HL-60 (cell line): ENCODE data around the gene GOLPH3.

Experiments
- CTCF ChIP-seq: IDR thresholded peaks from one replicate; pipeline ENCODE4 v1.5.1; 2011; ENCODE audit warnings: low read length, control low read depth, inconsistent platforms; ENCODE audit not compliant: insufficient read depth
- POLR2AphosphoS5 ChIP-seq: IDR thresholded peaks from 2 replicates; pipeline ENCODE4 v1.6.1; 2012; ENCODE audit warnings: low read depth

- no peak for TF ChIP-seq CTCF
- no peak for TF ChIP-seq POLR2AphosphoS5
Observed at GRCh38 chr5:32190095-32190494, 16.0 kb upstream of the GOLPH3 start.
